Measurements from ENCODE around the gene ULK3.

The ULK3 gene

GRCh38 chr15:74821091-74821789, 21.7 kb downstream of the ULK3 start:
- DNase-seq (ENCODE audit: extremely low read depth, low read depth) = no peak
- TF ChIP-seq, protein P1, sequence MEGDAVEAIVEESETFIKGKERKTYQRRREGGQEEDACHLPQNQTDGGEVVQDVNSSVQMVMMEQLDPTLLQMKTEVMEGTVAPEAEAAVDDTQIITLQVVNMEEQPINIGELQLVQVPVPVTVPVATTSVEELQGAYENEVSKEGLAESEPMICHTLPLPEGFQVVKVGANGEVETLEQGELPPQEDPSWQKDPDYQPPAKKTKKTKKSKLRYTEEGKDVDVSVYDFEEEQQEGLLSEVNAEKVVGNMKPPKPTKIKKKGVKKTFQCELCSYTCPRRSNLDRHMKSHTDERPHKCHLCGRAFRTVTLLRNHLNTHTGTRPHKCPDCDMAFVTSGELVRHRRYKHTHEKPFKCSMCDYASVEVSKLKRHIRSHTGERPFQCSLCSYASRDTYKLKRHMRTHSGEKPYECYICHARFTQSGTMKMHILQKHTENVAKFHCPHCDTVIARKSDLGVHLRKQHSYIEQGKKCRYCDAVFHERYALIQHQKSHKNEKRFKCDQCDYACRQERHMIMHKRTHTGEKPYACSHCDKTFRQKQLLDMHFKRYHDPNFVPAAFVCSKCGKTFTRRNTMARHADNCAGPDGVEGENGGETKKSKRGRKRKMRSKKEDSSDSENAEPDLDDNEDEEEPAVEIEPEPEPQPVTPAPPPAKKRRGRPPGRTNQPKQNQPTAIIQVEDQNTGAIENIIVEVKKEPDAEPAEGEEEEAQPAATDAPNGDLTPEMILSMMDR (IDR thresholded peaks at IDR 0.05; ENCODE audit: low read depth, low read length) = no peak

- TF ChIP-seq, protein P1 (IDR thresholded peaks at IDR 0.05; ENCODE audit: low read depth, low read length) = no peak
- no peak for DNase-seq (ENCODE audit: extremely low read depth, low read depth)
Measured at GRCh38 chr15:74820056-74820455, 22.9 kb downstream of the ULK3 start.

GRCh38 chr15:74817370-74817737, 25.6 kb downstream of the ULK3 start:
- DNase-seq (ENCODE audit: extremely low read depth, low read depth) = no peak
- TF ChIP-seq, protein P1 (IDR thresholded peaks at IDR 0.05; ENCODE audit: low read depth, low read length) = peak; percentile 20

- TF ChIP-seq, protein P1 (IDR thresholded peaks at IDR 0.05; ENCODE audit: low read depth, low read length) = no peak
- DNase-seq (ENCODE audit: extremely low read depth, low read depth) = no peak
Measured at GRCh38 chr15:74816624-74817369, 26.2 kb downstream of the ULK3 start.

- no peak for DNase-seq (ENCODE audit: extremely low read depth, low read depth)
- TF ChIP-seq, protein P1 (IDR thresholded peaks at IDR 0.05; ENCODE audit: low read depth, low read length) = no peak
Measured at GRCh38 chr15:74815961-74816360, 27.0 kb downstream of the ULK3 start.

DNA sequence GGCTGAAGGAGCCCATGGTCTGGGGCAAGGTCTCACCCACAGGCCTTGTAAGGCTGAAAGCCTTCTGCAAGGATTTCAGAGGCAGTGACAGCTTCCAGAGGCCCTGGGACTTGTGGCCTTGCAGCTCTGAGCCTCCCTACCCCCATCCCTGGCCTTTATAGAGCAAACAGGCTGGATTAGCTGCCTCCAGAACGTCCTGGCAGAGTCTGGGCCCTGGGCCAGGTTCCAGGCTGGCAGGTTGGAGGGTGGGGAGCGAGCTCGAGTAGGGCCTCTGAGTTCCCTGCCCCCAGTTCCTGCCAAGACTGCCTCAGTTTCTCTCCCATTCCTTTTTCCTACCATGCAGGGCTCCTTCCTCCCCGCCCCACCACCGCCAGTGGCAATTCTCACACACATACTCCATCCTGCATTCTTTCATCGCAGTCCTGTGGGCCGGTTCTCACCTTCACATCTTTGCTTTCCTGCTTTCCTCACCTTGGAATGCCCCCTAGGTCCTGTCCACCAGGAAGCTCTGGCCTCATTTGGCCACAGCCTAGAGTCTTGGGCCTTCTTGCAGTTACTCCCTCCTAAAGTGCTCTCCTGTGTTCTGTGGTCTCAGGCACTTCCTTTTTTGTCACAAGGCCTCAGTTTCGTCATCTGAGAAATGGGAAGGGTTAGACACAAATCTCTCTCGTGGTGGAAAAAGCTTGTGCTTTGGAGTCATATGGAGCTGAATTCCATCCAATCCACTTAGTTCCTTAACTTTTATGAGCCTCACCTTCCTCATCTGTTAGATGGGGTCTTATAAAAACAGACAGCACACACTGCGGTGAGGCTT, 27.6 kb downstream of the ULK3 start:
- TF ChIP-seq, protein P1 (IDR thresholded peaks at IDR 0.05; ENCODE audit: low read depth, low read length) = no peak
- no peak for DNase-seq (ENCODE audit: extremely low read depth, low read depth)
